Thyroid gland (tissue), 4 donors: ENCODE measurements around the gene SELENOM. TPM values are rescaled to one million over a fixed set of nuclear protein-coding genes. Genes with fewer than 3 reads are reported as not detected.

ENCODE experiments used
- DNase-seq, 2 donors: peaks; one replicate each; pipeline ENCODE4 v3.0.0-alpha.2; 2019
- H3K27ac ChIP-seq, 3 donors: fragments of 200-600 bp; sonication (generic); 1 replicate in 2 of 3; 2 replicates in 1 of 3; pipeline ENCODE4 v1.5.1; 2016 to 2019; ENCODE audit warnings: mild to moderate bottlenecking in 1 of 3, moderate library complexity in 1 of 3
- H3K27me3 ChIP-seq: fragments of 200-600 bp; sonication (generic); one replicate; pipeline ENCODE4 v1.5.1; 2019
- H3K36me3 ChIP-seq, 2 donors: fragments of 200-600 bp; sonication (generic); one replicate each; pipeline ENCODE4 v1.5.1; 2016 to 2019
- H3K4me1 ChIP-seq, 2 donors: fragments of 200-600 bp; sonication (generic); one replicate each; pipeline ENCODE4 v1.5.1; 2017 to 2019
- H3K4me3 ChIP-seq, 3 donors: fragments of 200-600 bp; sonication (generic); replicated peaks in 1 of 3; 1 replicate in 2 of 3; 2 replicates in 1 of 3; pipeline ENCODE4 v1.5.1; 2016; ENCODE audit warnings: mild to moderate bottlenecking in 1 of 3
- H3K9me3 ChIP-seq: fragments of 200-600 bp; sonication (generic); one replicate; pipeline ENCODE4 v1.5.1; 2017
- POLR2A ChIP-seq, 2 donors: fragments of 450-650 bp; IDR thresholded peaks; one replicate each; pipeline ENCODE4 v1.6.1; 2017; ENCODE audit warnings: antibody characterized with exemption in 2 of 2, mild to moderate bottlenecking in 2 of 2, moderate library complexity in 1 of 2
- WGBS, 2 donors: methylation state at CpG; one replicate each; pipeline ENCODE4 v1.1.5; 2017; 5-methylcytosine and 5-hydroxymethylcytosine counted together
- intact Hi-C: fragments of 100-400 bp; cut with DNase I; formaldehyde crosslinking; loops from one replicate; pipeline ENCODE4 v1.15.1; 2023
- total RNA-seq, 4 donors: library from RNA; depleted of rRNA; stranded (reverse); fragments of >200 nt; gene quantifications; one replicate each; pipeline ENCODE4 v1.2.3, GENCODE V29; 2016
- TF ChIP-seq, protein P1 (sequence below), 6 experiments: fragments of 200-600 bp in 3 of 6; fragments of 450-650 bp in 3 of 6; sonication (generic) in 3 of 6; IDR thresholded peaks; one replicate each; pipeline ENCODE4 v1.5.1; 2016 to 2019; ENCODE audit warnings: antibody characterized with exemption in 6 of 6, mild to moderate bottlenecking in 2 of 6, inconsistent platforms in 1 of 6, moderate library complexity in 1 of 6

Gene SELENOM
- total RNA-seq, 4 donors from 2014 or later, result 208 to 501 (median 314) TPM

DNA sequence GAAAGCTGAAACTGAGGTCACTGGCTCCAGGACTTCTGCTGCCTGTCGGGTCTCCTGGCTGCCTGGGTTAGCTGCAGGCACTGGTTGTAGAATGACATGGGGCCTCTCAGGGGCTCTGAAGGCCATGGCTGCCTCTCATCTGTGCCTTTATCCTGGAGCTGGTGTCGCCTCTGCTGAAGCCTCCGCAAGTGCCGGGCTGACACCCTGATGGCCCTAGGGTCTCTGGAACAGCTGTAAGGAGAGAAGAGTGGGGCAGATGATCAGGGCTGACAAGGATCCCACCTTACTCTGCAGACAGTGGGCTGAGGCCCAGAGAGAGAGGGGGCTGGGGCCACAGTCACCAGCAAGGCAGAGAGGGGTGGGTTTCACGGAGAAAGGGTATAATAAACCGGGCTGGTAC is 28.3 kb upstream of the SELENOM start:
- WGBS, 2 donors, result 86 to 93% methylated on average over 5 of the region's 6 CpGs
- no peaks in the 10 kb centered on the region for H3K27me3 ChIP-seq
- peaks cover 17 to 33% of the 10 kb centered on the region in 2 donors for H3K4me1 ChIP-seq
- H3K36me3 ChIP-seq, result peaks cover 10 to 14% of the 10 kb centered on the region in 2 donors
- no peak for TF ChIP-seq POLR2A (IDR thresholded peaks at IDR 0.05)
- TF ChIP-seq, protein P1, sequence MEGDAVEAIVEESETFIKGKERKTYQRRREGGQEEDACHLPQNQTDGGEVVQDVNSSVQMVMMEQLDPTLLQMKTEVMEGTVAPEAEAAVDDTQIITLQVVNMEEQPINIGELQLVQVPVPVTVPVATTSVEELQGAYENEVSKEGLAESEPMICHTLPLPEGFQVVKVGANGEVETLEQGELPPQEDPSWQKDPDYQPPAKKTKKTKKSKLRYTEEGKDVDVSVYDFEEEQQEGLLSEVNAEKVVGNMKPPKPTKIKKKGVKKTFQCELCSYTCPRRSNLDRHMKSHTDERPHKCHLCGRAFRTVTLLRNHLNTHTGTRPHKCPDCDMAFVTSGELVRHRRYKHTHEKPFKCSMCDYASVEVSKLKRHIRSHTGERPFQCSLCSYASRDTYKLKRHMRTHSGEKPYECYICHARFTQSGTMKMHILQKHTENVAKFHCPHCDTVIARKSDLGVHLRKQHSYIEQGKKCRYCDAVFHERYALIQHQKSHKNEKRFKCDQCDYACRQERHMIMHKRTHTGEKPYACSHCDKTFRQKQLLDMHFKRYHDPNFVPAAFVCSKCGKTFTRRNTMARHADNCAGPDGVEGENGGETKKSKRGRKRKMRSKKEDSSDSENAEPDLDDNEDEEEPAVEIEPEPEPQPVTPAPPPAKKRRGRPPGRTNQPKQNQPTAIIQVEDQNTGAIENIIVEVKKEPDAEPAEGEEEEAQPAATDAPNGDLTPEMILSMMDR (IDR thresholded peaks at IDR 0.05), result no peak
- peak in 1 of 2 donors; percentile 8 for DNase-seq
- no peaks in the 10 kb centered on the region for H3K9me3 ChIP-seq
- no peak overlapping the region for H3K4me3 ChIP-seq
- H3K27ac ChIP-seq, result no peak overlapping the region
- intact Hi-C loops, result no loop called here

DNA sequence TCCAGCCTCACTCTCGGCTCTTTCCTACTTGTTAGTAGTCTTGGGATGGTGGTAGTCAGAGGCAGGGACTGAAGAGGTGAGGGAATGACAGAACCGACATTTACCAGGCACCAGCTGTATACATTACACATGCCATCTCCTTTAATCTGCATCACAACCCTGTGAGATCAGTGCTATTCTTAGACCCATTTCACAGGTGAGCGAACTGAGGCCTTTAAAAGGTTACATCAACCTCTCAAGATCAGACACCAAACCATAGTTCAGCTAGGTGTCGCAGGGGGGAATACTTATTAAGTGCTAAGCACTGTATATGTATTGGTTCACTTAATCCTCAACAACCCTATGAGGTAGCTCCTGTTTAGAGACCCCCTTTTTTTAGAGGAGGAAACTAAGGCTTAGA is 27.3 kb upstream of the SELENOM start:
- H3K27me3 ChIP-seq, result no peaks in the 10 kb centered on the region
- H3K27ac ChIP-seq, result peak overlapping the region in 1 of 3 donors; percentile 93
- H3K9me3 ChIP-seq, result no peaks in the 10 kb centered on the region
- intact Hi-C loops, result no loop called here
- TF ChIP-seq, protein P1 (IDR thresholded peaks at IDR 0.05), result no peak
- no peak for TF ChIP-seq POLR2A (IDR thresholded peaks at IDR 0.05)
- DNase-seq, result no peak
- H3K4me3 ChIP-seq, result no peak overlapping the region
- peaks cover 10 to 14% of the 10 kb centered on the region in 2 donors for H3K36me3 ChIP-seq
- 87 to 91% methylated on average over 4 of the region's 4 CpGs for WGBS, 2 donors
- peaks cover 25 to 35% of the 10 kb centered on the region in 2 donors for H3K4me1 ChIP-seq

DNA sequence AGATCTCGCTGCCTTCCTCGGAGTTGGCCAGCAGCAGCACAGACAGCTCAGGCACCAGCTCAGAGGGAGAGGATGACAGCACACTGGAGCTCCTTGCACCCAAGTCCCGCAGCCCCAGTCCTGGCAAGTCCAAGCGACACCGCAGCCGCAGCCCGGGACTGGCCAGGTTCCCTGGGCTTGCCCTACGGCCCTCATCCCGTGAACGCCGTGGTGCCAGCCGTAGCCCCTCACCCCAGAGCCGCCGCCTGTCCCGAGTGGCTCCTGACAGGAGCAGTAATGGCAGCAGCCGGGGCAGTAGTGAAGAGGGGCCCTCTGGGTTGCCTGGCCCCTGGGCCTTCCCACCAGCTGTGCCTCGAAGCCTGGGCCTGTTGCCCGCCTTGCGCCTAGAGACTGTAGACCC is 26.5 kb upstream of the SELENOM start:
- WGBS, 2 donors, result 90% methylated on average over 5 of the region's 19 CpGs; no CpG with 5 or more reads in 1 of the 2 donors
- TF ChIP-seq, protein P1 (IDR thresholded peaks at IDR 0.05), result no peak
- no peak for TF ChIP-seq POLR2A (IDR thresholded peaks at IDR 0.05)
- intact Hi-C loops, result no loop called here
- DNase-seq, result peak in 1 of 2 donors; percentile 12
- Histone ChIP-seq H3K4me1 (peaks cover 26 to 38% of the 10 kb centered on the region in 2 donors), H3K27ac (peak overlapping the region; percentile 15 to 94 (median 93)), H3K9me3 (no peaks in the 10 kb centered on the region), H3K4me3 (no peak overlapping the region), H3K27me3 (no peaks in the 10 kb centered on the region), H3K36me3 (peaks cover 10 to 14% of the 10 kb centered on the region in 2 donors)

DNA sequence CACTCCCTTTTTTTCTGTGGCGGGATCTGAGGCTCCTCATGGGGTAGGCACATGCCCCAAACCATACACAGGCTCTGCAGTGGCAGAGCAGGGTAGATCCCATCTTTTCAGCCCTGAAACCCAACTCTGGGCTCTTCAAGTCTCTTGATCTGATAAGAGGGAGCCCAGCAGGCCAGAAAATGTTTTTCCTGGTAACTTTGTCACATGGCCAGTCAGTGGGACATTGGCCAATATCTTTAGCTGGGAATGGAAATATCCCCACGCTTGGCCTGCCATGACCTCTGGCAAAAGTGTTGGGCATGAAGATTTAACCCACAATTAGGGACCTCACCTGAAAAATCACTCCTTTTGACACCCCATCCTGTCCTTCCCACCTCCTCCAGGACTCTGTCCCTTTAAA is 23.5 kb upstream of the SELENOM start:
- Histone ChIP-seq H3K27me3 (no peaks in the 10 kb centered on the region), H3K27ac (peak overlapping the region; percentile 77 to 94 (median 93)), H3K4me1 (peaks cover 55 to 66% of the 10 kb centered on the region in 2 donors), H3K9me3 (no peaks in the 10 kb centered on the region), H3K4me3 (no peak overlapping the region), H3K36me3 (peaks cover 10 to 22% of the 10 kb centered on the region in 2 donors)
- DNase-seq, result peak; percentile 84 to 85
- intact Hi-C loops, result no loop called here
- 24 to 53% methylated on average over 2 of the region's 2 CpGs for WGBS, 2 donors
- peak in 1 of 2 donors; percentile 59 for TF ChIP-seq POLR2A (IDR thresholded peaks at IDR 0.05)
- TF ChIP-seq, protein P1 (IDR thresholded peaks at IDR 0.05), result peak in 1 of 6 experiments; percentile 4

DNA sequence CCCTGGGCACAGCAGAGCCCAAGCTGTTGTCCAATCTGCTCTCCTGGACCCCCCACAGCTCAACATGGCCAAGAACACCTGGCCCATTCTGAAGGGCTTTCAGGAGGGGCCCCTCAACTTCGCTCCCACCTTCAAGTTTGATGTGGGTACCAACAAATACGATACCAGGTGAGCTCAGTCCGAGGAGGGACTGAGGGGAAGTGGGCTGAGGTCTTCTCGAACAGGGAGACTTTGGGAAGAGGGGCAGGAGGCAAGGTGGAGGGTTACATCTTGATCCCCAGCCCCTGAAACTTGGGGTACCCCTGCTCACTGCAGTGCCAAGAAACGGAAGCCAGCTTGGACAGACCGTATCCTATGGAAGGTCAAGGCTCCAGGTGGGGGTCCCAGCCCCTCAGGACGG is 20.8 kb upstream of the SELENOM start:
- intact Hi-C loops, result no loop called here
- TF ChIP-seq POLR2A (IDR thresholded peaks at IDR 0.05), result no peak
- TF ChIP-seq, protein P1 (IDR thresholded peaks at IDR 0.05), result no peak
- peaks cover under 1 to 8% of the 10 kb centered on the region in 2 donors for H3K36me3 ChIP-seq
- H3K9me3 ChIP-seq, result no peaks in the 10 kb centered on the region
- no peaks in the 10 kb centered on the region for H3K27me3 ChIP-seq
- DNase-seq, result no peak
- H3K4me3 ChIP-seq, result no peak overlapping the region
- peaks cover 71 to 80% of the 10 kb centered on the region in 2 donors for H3K4me1 ChIP-seq
- 95 to 98% methylated on average over 7 of the region's 7 CpGs for WGBS, 2 donors
- H3K27ac ChIP-seq, result peak overlapping the region; percentile 93 to 99 (median 94)
